ENCODE results near the gene SETD2.
"Not testable (repeated sequence)": the region's sequence is repeated elsewhere in the genome, so short reads cannot be mapped to it uniquely, and the experiment has no call there.

The SETD2 gene

DNA sequence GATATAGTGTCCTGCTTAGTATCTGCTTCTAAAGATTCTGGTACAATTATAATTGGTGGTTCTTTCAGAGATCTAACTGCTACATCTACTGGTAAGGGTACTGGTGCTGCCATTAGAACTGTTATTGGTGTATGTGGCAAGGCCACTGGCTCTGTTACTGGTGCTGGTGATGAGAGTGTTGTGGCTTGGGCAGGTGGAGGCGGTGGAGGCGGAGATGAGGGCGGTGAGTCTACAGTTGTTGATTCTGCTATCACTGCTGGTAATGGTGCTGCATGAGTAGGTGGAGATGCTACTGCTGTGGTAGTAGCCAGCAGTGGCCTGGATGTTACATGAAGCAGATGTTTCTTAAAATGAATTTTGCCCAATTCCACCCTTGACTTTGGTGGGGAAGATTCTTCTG lies 40.1 kb downstream of the SETD2 start:
- Mint-ChIP-seq H3K4me3 (no peak overlapping the region), H3K4me1 (peaks cover 38% of the 10 kb centered on the region), H3K36me3 (peaks cover 61% of the 10 kb centered on the region), H3K9me3 (no peaks in the 10 kb centered on the region), H3K27ac (no peak overlapping the region)
- ATAC-seq (no peak), DNase-seq (ENCODE audit: low spot score in 2 of 2) (no peak)

DNA sequence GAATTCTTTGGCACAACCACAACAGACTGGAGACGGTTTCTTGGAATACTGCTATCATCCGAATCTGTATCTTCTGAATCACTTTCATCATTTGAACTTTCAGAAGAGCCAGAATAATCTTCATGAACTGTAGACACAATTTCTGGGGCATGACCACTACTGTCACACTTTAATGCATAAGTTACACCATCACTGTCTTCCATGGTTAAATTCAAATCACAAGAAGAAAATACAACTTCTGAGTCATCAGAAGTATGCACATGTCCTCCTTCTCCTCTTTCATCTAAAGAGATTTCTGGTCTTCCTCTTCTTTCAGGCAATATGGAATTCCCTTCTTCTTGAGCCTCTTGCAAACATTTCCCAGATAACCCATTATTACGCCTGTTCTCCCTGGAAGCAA lies 42.5 kb downstream of the SETD2 start:
- H3K4me1 Mint-ChIP-seq = peaks cover 29% of the 10 kb centered on the region
- H3K36me3 Mint-ChIP-seq = peaks cover 77% of the 10 kb centered on the region
- no peak overlapping the region for H3K27ac Mint-ChIP-seq

DNA sequence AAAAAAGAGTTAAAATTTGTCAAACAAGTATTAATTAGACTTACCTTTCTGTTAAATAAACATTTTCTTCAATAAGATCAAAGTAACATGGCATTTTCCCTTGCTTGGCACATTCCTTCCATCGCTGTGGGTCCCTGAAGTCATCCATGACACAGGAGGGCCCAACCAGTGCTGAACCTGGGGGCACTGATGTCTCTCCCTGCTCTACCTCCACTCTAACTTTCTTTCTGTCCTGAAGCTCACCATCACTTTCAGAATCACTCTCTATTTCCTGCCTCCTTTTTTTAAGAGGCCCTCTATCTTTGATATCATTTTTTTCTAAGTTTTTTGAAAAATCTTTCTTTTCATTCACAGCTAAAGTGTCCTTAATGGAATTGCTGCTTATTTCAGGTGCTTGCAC lies 43.8 kb downstream of the SETD2 start:
- no peak overlapping the region for H3K4me3 Mint-ChIP-seq
- DNase-seq (ENCODE audit: low spot score in 2 of 2) = no peak
- peak overlapping the region; percentile 36 for H3K27ac Mint-ChIP-seq
- H3K36me3 Mint-ChIP-seq = peaks cover 78% of the 10 kb centered on the region
- peaks cover 29% of the 10 kb centered on the region for H3K4me1 Mint-ChIP-seq
- H3K9me3 Mint-ChIP-seq = no peaks in the 10 kb centered on the region
- no peak for ATAC-seq

More for the DNA sequence above, 42.5 kb downstream of the SETD2 start:
- no peak for DNase-seq (ENCODE audit: low spot score in 2 of 2)
- Mint-ChIP-seq H3K9me3 (no peaks in the 10 kb centered on the region), H3K4me3 (no peak overlapping the region)
- ATAC-seq = no peak

DNA sequence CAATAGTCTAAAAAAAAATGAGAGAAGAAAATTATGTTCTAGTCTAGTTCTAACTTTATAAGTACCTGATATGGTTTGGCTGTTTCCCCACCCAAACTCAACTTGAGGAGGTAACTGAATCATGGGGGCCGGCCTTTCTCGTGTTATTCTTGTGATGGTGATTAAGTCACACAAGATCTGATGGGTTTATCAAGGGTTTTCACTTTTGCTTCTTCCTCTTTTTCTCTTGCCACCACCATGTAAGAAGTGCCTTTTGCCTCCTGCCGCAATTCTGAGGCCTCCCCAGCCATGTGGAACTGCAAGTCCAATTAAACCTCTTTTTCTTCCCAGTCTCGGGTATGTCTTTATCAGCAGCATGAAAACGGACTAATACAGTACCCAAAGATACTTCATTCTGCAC lies 44.5 kb downstream of the SETD2 start:
- Mint-ChIP-seq H3K4me1 (peaks cover 29% of the 10 kb centered on the region), H3K36me3 (peaks cover 85% of the 10 kb centered on the region), H3K27ac (peak overlapping the region; percentile 36)
- not testable (repeated sequence) for H3K9me3 Mint-ChIP-seq; H3K4me3 Mint-ChIP-seq; ATAC-seq; DNase-seq (ENCODE audit: low spot score in 2 of 2)

DNA sequence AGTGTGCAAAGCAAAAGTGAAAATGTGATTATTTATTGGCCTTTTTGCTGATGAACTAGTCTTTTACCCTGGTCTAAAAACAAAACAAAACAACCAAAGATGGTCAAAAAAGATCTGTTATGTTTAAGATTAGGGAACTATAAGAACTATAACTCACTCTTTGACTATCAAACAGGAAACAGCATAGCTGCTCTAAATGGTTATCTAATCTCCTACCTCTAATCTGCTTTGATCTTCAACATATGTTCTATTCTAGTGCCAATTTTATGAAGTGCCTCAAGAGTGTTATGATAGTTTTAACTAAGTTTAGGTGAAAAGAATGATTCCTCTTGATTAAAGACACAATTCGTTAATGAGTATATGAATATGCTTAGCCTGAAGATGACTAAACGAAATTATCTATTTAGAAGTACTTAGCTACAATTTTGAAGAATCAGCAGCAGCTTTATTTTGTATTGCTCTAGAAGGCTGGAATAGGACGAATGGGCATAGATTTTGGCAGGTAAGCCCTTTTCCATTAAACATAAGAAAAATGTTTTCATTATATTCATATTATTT lies 46.0 kb downstream of the SETD2 start:
- ATAC-seq (no peak), DNase-seq (ENCODE audit: low spot score in 2 of 2) (no peak)
- peaks cover 22% of the 10 kb centered on the region for H3K4me1 Mint-ChIP-seq
- no peaks in the 10 kb centered on the region for H3K9me3 Mint-ChIP-seq
- no peak overlapping the region for H3K4me3 Mint-ChIP-seq
- peaks cover 85% of the 10 kb centered on the region for H3K36me3 Mint-ChIP-seq
- H3K27ac Mint-ChIP-seq = no peak overlapping the region

DNA sequence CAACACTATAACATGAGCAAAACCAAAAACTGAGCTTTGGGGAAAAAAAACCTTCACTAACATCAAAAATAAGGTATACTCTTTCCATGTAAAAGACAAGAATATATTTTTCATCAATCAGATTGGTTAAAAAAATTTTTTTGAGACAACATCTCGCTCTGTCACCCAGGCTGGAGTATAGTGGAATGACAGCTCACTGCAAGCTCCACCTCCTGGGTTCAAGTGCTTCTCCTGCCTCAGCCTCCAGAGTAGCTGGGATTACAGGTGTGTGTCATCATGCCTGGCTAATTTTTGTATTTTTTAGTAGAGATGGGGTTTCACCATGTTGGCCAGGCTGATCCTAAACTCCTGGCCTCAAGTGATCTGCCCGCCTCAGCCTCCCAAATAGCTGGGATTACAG lies 48.4 kb downstream of the SETD2 start:
- not testable (repeated sequence) for DNase-seq (ENCODE audit: low spot score in 2 of 2); ATAC-seq; H3K27ac Mint-ChIP-seq; H3K4me3 Mint-ChIP-seq; H3K9me3 Mint-ChIP-seq
- Mint-ChIP-seq H3K4me1 (peaks cover 13% of the 10 kb centered on the region), H3K36me3 (peaks cover 92% of the 10 kb centered on the region)

DNA sequence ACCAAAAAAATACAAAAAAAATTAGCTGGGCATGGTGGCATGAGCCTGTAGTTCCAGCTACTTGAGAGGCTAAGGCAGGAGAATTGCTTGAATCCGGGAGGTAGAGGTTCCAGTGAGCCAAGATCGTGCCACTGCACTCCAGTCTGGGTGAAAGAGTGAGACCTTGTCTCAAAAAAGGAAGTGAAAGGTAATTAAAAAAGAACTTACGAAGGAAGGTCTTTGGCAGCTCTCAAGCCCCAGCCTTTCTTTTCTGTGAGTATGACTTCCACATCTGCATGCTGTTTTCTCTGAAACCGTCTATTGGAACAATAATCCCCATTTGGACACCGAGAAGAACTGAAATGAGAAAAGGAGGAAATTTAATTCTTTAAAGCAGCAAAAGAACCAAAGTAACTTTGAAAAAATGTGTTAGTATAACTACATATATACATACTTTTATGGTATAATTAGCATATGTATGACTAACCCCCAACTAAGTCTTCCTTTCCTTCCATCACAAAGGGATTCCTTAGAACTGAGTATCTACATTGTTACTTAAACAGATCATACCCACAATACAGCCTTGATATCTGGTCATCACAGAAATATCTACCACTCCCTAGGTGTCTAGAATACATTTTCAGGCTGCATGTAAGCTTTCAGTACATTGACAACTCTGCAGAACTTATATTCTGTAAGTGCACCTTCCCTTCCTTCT lies 50.1 kb downstream of the SETD2 start:
- ATAC-seq (no peak), DNase-seq (ENCODE audit: low spot score in 2 of 2) (no peak)
- Mint-ChIP-seq H3K9me3 (no peaks in the 10 kb centered on the region), H3K27ac (no peak overlapping the region), H3K36me3 (peaks cover 90% of the 10 kb centered on the region), H3K4me3 (no peak overlapping the region), H3K4me1 (no peaks in the 10 kb centered on the region)

DNA sequence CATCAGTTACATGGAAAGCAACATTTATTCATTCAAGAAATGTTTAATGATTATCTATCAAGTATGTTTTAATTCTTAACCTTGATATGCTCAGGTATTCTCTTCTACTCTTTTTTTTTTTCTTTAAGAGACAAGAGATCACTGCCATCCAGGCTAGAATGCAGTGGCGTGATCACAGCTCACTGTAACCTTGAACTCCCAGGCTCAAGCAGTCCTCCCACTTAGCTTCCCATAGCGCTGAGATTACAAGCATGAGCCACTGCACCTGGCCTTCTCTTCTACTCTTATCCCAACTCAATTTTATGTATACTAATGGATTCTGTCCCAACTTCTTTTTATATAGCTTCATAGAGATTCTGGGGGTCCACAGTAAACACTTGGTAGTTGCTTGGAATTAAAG lies 50.9 kb downstream of the SETD2 start:
- Mint-ChIP-seq H3K4me1 (no peaks in the 10 kb centered on the region), H3K4me3 (no peak overlapping the region), H3K9me3 (no peaks in the 10 kb centered on the region), H3K36me3 (peaks cover 96% of the 10 kb centered on the region), H3K27ac (no peak overlapping the region)
- ATAC-seq (no peak), DNase-seq (ENCODE audit: low spot score in 2 of 2) (no peak)

DNA sequence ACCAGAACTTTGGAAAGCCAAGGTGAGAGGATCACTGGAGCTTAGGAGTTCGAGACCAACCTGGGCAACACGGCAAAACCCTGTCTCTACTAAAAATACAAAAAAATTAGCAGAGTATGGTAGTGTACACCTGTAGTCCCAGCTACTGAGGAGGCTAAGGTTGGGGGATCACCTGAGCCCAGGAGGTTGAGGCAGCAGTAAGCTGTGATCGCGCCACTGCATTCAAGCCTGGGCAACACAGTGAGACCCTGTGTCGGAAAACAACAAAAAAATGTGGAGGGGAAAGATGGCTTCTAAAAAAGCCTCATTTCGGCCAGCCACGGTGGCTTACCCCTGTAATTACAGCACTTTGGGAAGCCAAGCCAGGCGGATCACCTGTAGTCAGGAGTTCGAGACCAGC lies 54.5 kb downstream of the SETD2 start:
- DNase-seq (ENCODE audit: low spot score in 2 of 2) (no peak), ATAC-seq (no peak)
- Mint-ChIP-seq H3K36me3 (peaks cover 92% of the 10 kb centered on the region), H3K27ac (peak overlapping the region; percentile 56), H3K9me3 (no peaks in the 10 kb centered on the region), H3K4me3 (no peak overlapping the region), H3K4me1 (no peaks in the 10 kb centered on the region)

DNA sequence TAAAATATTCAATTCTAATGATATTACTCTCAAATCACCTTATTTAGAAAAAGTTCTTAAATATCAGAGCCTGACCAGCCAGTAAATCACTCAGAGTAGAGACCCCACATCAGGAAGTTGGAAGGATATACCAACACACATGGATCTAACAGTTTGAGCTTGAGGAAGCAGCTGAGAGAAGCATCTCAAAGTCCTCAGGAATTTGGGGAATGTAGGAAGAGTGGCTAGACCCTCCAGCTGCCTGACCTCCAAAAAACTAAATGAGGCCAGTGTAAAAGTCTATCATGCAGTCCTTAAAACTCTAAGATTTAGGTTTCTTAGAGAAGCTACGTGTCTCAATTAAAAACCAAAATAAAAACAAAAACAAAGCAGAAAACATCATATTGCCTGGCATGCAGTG lies 55.4 kb downstream of the SETD2 start:
- no peak overlapping the region for H3K4me3 Mint-ChIP-seq
- H3K4me1 Mint-ChIP-seq = no peaks in the 10 kb centered on the region
- no peaks in the 10 kb centered on the region for H3K9me3 Mint-ChIP-seq
- DNase-seq (ENCODE audit: low spot score in 2 of 2) (no peak), ATAC-seq (no peak)
- peaks cover 92% of the 10 kb centered on the region for H3K36me3 Mint-ChIP-seq
- H3K27ac Mint-ChIP-seq = peak overlapping the region; percentile 56

DNA sequence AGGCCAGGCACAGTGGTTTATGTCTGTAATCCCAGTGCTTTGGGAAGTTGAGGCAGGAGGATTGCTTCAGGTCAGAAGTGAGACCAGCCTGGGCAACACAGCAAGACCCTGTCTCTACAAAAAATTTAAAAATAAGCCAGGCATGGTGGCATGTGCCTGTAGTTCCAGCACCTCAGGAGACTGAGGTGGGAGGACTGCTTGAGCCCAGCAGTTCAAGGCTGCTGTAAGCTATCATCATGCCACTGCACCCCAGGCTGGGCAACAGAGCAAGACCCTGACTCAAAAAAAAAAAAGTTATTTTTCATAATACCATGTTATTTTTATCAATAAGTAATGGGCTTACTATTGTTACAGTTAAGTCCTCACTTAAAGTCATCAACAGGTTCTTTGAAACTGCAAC lies 59.7 kb downstream of the SETD2 start:
- Mint-ChIP-seq H3K4me3 (no peak overlapping the region), H3K9me3 (no peaks in the 10 kb centered on the region), H3K27ac (no peak overlapping the region), H3K4me1 (no peaks in the 10 kb centered on the region), H3K36me3 (peaks cover 93% of the 10 kb centered on the region)
- ATAC-seq (no peak), DNase-seq (ENCODE audit: low spot score in 2 of 2) (no peak)

DNA sequence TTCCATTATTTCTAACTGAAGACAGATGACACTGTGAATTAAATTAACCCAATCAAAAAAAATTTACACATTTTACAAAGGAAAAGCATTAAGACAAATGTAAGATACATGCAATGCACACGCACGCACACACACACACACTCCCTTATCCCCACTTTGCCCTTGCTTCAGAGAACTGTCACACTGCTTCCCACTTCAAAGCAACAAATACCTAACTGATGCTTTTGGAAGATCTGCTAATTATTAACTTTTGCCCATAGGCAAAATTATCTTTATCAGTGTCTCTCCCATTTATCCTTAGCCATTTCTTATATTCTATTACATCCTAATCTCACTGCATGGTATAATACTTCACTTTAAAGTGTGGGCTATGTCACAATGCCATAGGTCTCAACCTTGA lies 60.3 kb downstream of the SETD2 start:
- H3K4me3 Mint-ChIP-seq = no peak overlapping the region
- no peaks in the 10 kb centered on the region for H3K9me3 Mint-ChIP-seq
- no peak for DNase-seq (ENCODE audit: low spot score in 2 of 2)
- ATAC-seq = no peak
- H3K4me1 Mint-ChIP-seq = no peaks in the 10 kb centered on the region
- H3K27ac Mint-ChIP-seq = no peak overlapping the region
- peaks cover 94% of the 10 kb centered on the region for H3K36me3 Mint-ChIP-seq

DNA sequence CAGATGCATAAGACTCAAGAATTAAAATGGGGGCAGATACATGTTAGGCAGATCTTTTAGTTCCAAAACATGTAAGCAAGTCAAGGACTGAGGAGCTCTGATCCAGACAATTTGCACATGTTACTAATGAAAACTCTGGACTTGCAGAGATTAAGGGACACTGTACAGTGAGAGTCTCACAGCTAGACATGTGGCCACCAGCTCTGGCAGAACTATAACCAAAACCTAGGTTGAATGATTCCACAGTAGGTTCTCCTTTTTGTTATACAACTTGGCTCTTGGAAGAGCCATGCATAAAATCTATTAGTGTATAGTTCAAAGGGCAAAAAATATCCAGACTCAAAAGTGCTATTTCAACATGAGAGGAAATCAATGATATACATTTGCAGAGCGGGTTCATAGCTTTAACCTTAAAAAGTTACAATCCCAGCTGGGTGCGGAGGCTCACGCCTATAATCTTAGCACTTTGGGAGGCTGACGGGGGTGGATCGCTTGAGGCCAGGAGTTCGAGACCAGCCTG lies 61.8 kb downstream of the SETD2 start:
- ATAC-seq = no peak
- DNase-seq (ENCODE audit: low spot score in 2 of 2) = no peak
- H3K4me1 Mint-ChIP-seq = no peaks in the 10 kb centered on the region
- peak overlapping the region; percentile 32 for H3K27ac Mint-ChIP-seq
- H3K4me3 Mint-ChIP-seq = no peak overlapping the region
- no peaks in the 10 kb centered on the region for H3K9me3 Mint-ChIP-seq
- peaks cover 98% of the 10 kb centered on the region for H3K36me3 Mint-ChIP-seq

DNA sequence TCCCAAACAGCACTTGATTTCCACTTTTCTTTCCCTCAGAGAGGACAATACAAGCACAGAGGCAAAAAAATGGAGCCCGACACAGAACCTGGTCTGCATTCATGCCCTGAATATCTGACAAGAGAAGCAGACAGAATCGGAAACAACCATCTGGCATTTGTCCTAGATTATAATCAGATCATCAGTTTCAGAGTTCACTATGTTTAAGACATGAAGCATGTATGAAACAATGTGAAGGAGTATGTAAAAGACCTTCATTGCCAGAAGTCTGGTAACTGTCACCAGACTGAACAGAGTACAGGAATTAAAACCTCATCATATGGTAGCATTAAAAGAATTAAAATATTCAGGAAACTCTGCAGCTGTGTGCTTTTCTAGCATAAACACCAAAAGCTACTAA lies 65.0 kb downstream of the SETD2 start:
- no peaks in the 10 kb centered on the region for H3K4me1 Mint-ChIP-seq
- no peak overlapping the region for H3K4me3 Mint-ChIP-seq
- DNase-seq (ENCODE audit: low spot score in 2 of 2) (no peak), ATAC-seq (no peak)
- peaks cover 98% of the 10 kb centered on the region for H3K36me3 Mint-ChIP-seq
- no peaks in the 10 kb centered on the region for H3K9me3 Mint-ChIP-seq
- H3K27ac Mint-ChIP-seq = no peak overlapping the region

DNA sequence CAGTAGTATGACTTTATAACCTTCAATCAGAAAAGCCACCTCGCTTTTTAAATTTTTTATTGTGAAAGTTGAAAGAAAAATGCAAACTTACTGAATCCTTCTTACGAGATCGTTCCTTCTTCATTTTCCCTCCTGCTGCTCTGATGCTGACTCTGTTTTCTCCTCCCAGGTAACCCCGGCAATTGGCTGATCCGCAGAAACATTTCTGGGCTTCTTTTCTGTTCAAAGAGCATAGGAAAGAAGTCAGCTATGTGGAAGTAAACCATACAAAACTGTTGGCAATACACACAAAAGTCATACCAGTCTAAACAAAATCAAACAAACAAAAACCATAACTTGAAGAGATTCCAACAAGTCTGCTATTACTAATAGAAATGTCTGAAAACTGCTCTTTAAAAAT lies 66.0 kb downstream of the SETD2 start:
- DNase-seq (ENCODE audit: low spot score in 2 of 2) (no peak), ATAC-seq (no peak)
- Mint-ChIP-seq H3K36me3 (peaks cover 98% of the 10 kb centered on the region), H3K27ac (peak overlapping the region; percentile 60), H3K4me1 (no peaks in the 10 kb centered on the region), H3K4me3 (no peak overlapping the region), H3K9me3 (no peaks in the 10 kb centered on the region)

DNA sequence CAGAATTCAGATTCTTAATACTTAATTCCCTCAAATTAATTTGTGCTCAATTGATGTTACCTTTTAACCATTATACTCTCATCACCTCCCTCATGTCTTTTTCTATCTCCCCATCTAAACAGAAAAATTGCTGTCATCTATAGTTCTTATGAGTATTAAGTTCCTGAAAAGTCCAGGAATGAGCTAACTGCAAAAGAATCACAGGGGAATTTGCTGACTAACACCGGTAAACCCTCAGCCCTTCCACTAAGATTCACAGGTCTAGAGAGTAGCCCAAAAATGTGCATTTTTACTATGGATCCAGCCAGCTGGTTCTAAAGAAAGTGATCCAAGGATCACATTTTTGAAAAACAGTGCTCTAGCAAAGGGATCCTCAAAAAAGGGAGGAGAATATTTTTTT lies 67.0 kb downstream of the SETD2 start:
- Mint-ChIP-seq H3K36me3 (peaks cover 91% of the 10 kb centered on the region), H3K4me3 (no peak overlapping the region), H3K4me1 (no peaks in the 10 kb centered on the region), H3K27ac (peak overlapping the region; percentile 60), H3K9me3 (no peaks in the 10 kb centered on the region)
- ATAC-seq (no peak), DNase-seq (ENCODE audit: low spot score in 2 of 2) (no peak)
